ENCODE data around the gene BZW2. TPM values are rescaled to one million over a fixed set of nuclear protein-coding genes. Genes with fewer than 3 reads are reported as not detected.

BZW2 gene
- total RNA-seq, 4 donors from 2014 or later = 16.1 to 135 (median 70.9) TPM

- no peak for DNase-seq
- no peaks in the 10 kb centered on the region for H3K27me3 ChIP-seq
- 66 to 74% methylated on average over 5 of the region's 5 CpGs for WGBS, 2 donors (ENCODE audit: low coverage in 1 of 2)
- H3K36me3 ChIP-seq = no peaks in the 10 kb centered on the region
- intact Hi-C loops (cut with DNase I; ENCODE audit: low total_unique reads) (loop anchor here (5.0 kb wide), 1 partner anchor 1394 kb away; no protein-coding TSS in a partner anchor), in situ Hi-C loops (cut with MboI; ENCODE audit: low pct_ligation_motif_present in 1 of 4, low pct_unique_long_range_greater_than_20kb in 1 of 4, low sequenced_read_pairs in 3 of 4) (no loop called here)
- TF ChIP-seq EP300 (IDR thresholded peaks at IDR 0.05; ENCODE audit: low read depth) = no peak
- TF ChIP-seq CTCF (IDR thresholded peaks at IDR 0.05) = no peak
- peak in 2 of 3 donors; percentile 58 to 67 for TF ChIP-seq POLR2AphosphoS5 (IDR thresholded peaks at IDR 0.05)
- no peak overlapping the region for H3K4me3 ChIP-seq
- H3K4me1 ChIP-seq = peaks cover 9 to 32% (median 24%) of the 10 kb centered on the region in 4 donors
- H3K27ac ChIP-seq = peak overlapping the region in 3 of 4 donors; percentile 44 to 54 (median 45)
- H3K9me3 ChIP-seq = no peaks in the 10 kb centered on the region
These were observed 14.9 kb downstream of the BZW2 start for GRCh38 chr7:16660702-16661464.

- no peak for DNase-seq
- Histone ChIP-seq H3K9me3 (no peaks in the 10 kb centered on the region), H3K36me3 (no peaks in the 10 kb centered on the region), H3K27ac (peak overlapping the region in 2 of 4 donors; percentile 4 to 44), H3K4me3 (no peak overlapping the region), H3K4me1 (peaks cover 9 to 32% (median 24%) of the 10 kb centered on the region in 4 donors), H3K27me3 (no peaks in the 10 kb centered on the region)
- TF ChIP-seq POLR2AphosphoS5 (IDR thresholded peaks at IDR 0.05) (no peak), CTCF (IDR thresholded peaks at IDR 0.05) (no peak), POLR2A (IDR thresholded peaks at IDR 0.05) (no peak)
- WGBS, 2 donors (ENCODE audit: low coverage in 1 of 2) = 89 to 100% methylated on average over 1 of the region's 1 CpG
- in situ Hi-C loops (cut with MboI; ENCODE audit: low pct_ligation_motif_present in 1 of 4, low pct_unique_long_range_greater_than_20kb in 1 of 4, low sequenced_read_pairs in 3 of 4) = no loop called here
- intact Hi-C loops (cut with DNase I; ENCODE audit: low total_unique reads) = loop anchor here (5.0 kb wide), 1 partner anchor 1395 kb away; no protein-coding TSS in a partner anchor
These were observed 15.9 kb downstream of the BZW2 start for GRCh38 chr7:16661924-16662323.

- in situ Hi-C loops (cut with MboI; ENCODE audit: low pct_ligation_motif_present in 1 of 4, low pct_unique_long_range_greater_than_20kb in 1 of 4, low sequenced_read_pairs in 3 of 4) = no loop called here
- 82 to 89% methylated on average over 3 of the region's 3 CpGs for WGBS, 2 donors (ENCODE audit: low coverage in 1 of 2)
- Histone ChIP-seq H3K4me3 (no peak overlapping the region), H3K36me3 (no peaks in the 10 kb centered on the region), H3K27ac (no peak overlapping the region), H3K4me1 (peaks cover 0 to 3% (median under 1%) of the 10 kb centered on the region in 4 donors), H3K27me3 (no peaks in the 10 kb centered on the region), H3K9me3 (no peaks in the 10 kb centered on the region)
- intact Hi-C loops (cut with DNase I; ENCODE audit: low total_unique reads) = no loop called here
- no peak for TF ChIP-seq CTCF (IDR thresholded peaks at IDR 0.05)
- no peak for TF ChIP-seq POLR2A (IDR thresholded peaks at IDR 0.05)
- TF ChIP-seq POLR2AphosphoS5 (IDR thresholded peaks at IDR 0.05) = no peak
- TF ChIP-seq EP300 (IDR thresholded peaks at IDR 0.05; ENCODE audit: low read depth) = no peak
- DNase-seq = no peak
These were observed 21.4 kb downstream of the BZW2 start for GRCh38 chr7:16667355-16667754.

GRCh38 chr7:16668049-16668858, 22.3 kb downstream of the BZW2 start:
- in situ Hi-C loops (cut with MboI; ENCODE audit: low pct_ligation_motif_present in 1 of 4, low pct_unique_long_range_greater_than_20kb in 1 of 4, low sequenced_read_pairs in 3 of 4) (no loop called here), intact Hi-C loops (cut with DNase I; ENCODE audit: low total_unique reads) (no loop called here)
- no peaks in the 10 kb centered on the region for H3K27me3 ChIP-seq
- H3K27ac ChIP-seq = peak overlapping the region in 3 of 4 donors; percentile 5 to 57 (median 37)
- peak; percentile 44 for DNase-seq
- TF ChIP-seq CTCF (IDR thresholded peaks at IDR 0.05) (no peak), POLR2A (IDR thresholded peaks at IDR 0.05) (no peak), EP300 (IDR thresholded peaks at IDR 0.05; ENCODE audit: low read depth) (no peak), POLR2AphosphoS5 (IDR thresholded peaks at IDR 0.05) (no peak)
- no peaks in the 10 kb centered on the region for H3K4me1 ChIP-seq
- H3K4me3 ChIP-seq = no peak overlapping the region
- WGBS, 2 donors (ENCODE audit: low coverage in 1 of 2) = 71 to 73% methylated on average over 8 to 11 of the region's 11 CpGs
- no peaks in the 10 kb centered on the region for H3K36me3 ChIP-seq
- H3K9me3 ChIP-seq = no peaks in the 10 kb centered on the region

All from transverse colon (tissue), 4 donors.